CD1c-positive myeloid dendritic cell (primary cell): ENCODE data around the gene VWF.
A peak's percentile ranks its signal among the peaks of the same experiment; 100 is the strongest.

Experiments
- DNase-seq: peaks from one replicate; pipeline ENCODE4 v3.0.0-alpha.2; 2016; ENCODE audit errors: extremely low spot score

Gene VWF

GRCh38 chr12:6058481-6059161 is 65.8 kb downstream of the VWF start:
- no peak for DNase-seq

DNA sequence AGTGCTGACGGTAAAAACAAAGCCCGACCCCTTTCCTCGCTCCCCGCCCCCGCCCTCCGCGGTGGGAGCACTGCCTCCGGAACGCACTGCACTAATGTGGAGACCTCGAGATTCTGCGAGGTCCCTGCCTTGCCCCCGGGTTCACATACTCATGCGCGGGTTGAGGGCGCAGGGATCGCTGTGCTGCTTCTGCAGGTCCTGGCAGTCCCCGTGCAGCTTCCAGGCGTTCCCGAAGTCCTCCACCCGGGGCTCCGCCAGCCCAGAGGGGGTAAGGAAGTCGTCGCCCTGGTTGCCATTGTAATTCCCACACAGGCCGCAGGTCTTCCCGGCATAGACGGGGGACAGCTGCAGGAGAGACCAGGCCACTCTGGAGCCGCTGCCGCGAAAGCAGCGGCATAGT is 66.8 kb downstream of the VWF start:
- no peak for DNase-seq

- DNase-seq = no peak
These were observed 67.8 kb downstream of the VWF start for GRCh38 chr12:6056406-6057240.

- DNase-seq = no peak
These were observed 70.9 kb downstream of the VWF start for GRCh38 chr12:6053541-6053940.

DNA sequence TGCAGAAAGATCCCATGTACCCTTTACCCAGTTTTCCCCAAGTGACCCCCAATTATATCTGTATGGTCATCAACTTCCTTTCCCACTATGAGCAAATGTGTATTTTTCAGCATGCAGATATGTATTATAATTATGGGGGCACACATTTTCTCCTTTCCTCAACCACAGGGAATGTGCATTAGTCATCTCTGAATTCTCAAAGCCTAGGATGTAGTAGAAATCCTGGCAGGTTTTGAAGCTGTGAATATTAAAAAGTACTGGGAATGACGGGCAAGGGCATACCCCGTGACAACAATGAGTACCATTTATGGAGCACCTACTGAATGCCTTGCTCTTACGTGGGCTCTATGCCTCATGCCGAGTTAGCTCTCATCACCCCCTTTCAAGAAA is 71.5 kb downstream of the VWF start:
- no peak for DNase-seq

- no peak for DNase-seq
These were observed 72.1 kb downstream of the VWF start for GRCh38 chr12:6052206-6052939.

DNA sequence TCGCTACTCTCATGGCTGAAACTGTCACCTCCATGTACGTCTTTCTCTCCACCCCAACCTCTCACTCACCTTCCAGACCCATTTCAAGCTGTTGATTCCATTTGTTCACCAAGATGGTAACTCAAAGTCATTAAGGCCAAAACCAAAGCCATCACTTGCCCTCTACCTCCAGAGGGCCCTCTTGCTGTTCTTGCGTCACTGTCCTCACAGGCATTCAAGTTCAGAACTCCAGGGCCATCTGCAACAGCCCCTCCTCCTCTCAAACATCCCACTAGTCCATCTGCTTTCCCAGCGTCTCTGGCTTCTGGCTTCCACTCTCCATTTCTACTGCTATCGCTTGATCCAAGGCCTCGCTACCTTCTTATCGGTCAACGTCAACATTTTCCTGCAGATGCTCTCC is 74.5 kb downstream of the VWF start:
- DNase-seq = no peak

DNA sequence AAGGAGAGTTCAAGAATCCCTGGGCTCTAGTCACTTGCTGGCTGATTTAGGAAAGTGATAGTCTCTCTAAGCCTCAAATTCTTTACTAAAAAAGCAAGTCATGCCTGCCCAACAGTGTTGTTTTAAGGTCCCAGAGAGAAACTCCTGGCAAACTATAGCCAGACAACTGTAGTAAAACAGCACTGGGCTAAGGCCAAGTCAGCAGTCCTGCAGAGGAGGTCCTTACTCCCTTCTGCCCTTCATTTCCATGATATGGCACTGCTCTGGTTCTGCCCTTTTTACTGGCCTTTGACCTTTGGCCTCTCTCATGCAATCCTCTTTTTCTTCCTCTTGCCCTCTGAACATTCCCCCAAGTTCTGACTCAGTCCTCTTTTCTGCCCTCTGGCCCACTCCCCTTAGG is 74.9 kb downstream of the VWF start:
- no peak for DNase-seq

DNA sequence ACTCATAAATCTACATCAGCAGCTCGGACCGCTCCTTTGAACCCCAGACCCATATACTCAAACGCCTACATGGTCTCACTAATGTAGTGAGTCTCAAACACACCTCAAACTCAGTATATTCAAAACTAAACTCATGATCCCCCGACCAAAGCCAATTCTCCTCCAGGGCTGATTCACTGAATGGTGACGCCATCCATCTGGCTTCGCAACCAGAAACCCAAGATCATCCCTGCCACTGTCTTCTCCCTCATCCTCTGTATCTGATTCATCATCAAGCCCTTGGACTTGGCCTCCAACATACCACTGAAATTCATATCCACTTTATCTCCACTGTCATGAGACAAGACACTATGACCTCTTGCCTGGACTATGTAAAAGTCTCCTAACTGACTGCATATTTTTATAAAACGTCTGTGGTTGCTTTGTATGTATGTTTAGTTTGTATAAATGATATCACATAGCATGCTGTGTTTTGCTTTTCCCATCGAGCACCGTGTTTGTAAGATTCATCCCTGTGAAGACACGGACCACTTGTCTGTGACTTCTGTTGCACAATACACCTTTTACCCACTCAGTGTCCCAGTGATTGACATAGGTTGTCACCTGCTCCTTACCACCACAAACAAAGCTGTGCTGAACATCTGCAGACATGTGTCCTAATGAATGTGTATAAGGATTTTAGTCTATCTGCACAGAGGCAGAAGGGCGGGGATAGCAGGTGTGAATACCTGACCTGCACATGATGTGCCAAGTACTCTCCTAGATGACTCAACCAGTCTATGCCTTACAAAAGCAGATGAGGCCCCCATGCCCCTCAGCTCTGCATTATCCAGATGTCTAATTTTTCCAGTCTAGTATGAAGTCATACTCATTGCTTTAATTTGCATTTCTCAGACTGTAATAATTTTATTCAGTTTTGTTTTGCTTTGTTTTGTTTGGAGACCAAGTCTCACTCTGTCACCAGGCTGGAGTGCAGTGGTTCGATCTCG is 76.9 kb downstream of the VWF start:
- no peak for DNase-seq

DNA sequence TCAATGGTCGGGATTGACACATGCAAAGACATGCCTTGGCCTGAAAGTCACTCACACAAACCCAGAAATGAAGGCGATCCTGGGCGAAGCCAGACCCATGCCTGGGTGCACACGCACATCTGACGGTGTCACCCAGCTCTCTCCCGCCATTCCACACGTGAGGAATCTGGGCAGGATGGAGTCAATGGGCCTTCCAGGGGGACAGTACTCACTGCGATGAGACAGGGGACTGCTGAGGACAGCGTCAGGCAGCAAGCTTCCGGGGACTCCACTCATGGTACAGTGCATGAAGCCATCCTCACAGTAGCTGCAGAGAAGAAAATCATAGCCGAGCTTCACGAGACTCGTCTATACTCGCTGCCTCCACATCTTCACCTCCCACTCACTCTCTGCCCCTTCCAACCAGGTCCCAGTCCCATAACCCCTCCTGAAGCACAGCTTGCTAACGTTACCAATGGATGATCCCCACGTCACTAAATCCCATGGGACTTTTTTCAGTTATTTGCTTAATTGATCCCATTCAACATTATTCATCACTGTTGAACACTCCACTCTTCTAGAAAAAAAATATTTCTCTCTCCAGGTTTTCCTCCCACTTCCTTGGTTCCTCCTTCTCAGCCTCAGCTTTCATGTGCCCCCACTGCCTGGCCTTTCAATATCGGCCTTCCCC is 77.8 kb downstream of the VWF start:
- DNase-seq = no peak

DNA sequence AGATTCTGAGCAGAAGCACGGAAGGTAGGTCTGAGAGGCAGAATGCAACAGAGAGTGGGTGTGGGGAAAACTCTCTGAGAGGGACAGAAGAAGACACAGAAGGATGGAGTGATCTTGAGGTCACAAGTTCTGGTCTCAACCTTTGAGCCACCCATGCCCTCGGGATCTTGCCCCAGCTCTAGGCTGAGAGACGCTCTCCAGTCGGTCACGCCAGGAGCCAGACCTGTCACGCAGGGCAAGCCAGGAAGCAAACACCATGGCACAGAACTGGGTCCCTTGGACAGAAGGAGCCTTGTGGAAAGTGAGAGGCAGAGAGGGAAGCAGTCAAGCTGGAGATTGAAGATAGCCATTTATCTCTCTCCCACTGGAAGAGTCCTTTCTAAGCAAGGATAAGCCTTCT is 79.0 kb downstream of the VWF start:
- no peak for DNase-seq

GRCh38 chr12:6044082-6044481 is 80.4 kb downstream of the VWF start:
- no peak for DNase-seq

GRCh38 chr12:6042446-6042845 is 82.0 kb downstream of the VWF start:
- no peak for DNase-seq

GRCh38 chr12:6041891-6042290 is 82.6 kb downstream of the VWF start:
- no peak for DNase-seq

GRCh38 chr12:6040815-6041214 is 83.7 kb downstream of the VWF start:
- DNase-seq = no peak

DNA sequence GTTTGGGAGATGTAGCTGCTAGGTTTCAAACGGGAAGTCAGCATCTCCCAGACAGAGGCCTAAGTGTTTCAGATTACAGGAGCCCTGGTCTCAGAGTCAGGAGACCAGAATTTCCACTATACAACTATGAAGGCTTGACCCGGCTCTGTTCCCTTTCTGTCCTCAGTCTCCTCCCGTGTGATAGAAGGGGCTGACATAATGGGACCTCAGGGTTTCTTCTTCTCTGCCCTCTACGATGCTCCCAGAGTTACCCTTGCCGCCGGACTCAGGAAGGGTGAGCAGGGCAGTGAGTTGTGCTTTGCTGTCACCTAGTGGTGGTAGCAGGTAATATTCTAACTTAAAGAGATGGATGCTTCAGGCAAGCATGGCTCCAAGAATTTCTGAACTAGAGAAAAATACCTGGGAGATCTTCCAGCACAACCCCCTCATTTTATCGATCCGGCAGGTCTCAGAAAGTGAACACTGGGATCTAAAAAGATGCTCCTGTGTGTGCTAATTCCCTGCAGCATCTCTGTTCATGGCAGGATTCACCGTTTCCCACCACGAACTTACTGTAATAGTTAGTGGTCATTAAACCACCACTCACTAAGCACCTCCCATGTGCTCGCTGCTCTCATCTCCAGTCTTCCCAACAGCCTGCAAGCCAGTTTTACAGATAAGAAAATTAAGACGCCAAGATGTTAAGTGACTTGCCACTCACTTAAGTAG is 84.4 kb downstream of the VWF start:
- peak; percentile 68 for DNase-seq

DNA sequence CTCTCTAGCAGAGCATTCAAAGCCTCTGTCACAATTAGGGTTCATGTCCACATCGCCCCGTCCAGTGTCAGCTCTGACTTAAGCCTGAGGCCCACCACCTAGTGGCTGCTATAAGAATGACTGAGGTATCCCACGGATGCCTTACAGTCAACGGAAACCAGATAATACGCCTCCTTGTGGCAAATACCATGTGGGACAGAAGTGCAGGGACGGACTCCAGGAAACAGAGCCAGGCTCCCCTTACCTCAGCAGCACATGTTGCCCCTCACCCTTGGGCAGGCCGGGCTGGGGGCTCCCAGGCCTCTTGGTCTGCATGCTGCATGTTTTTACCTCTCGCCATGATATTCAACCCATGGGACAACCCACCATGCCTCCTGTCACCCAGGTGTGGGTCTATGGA is 86.3 kb downstream of the VWF start:
- peak; percentile 82 for DNase-seq

DNA sequence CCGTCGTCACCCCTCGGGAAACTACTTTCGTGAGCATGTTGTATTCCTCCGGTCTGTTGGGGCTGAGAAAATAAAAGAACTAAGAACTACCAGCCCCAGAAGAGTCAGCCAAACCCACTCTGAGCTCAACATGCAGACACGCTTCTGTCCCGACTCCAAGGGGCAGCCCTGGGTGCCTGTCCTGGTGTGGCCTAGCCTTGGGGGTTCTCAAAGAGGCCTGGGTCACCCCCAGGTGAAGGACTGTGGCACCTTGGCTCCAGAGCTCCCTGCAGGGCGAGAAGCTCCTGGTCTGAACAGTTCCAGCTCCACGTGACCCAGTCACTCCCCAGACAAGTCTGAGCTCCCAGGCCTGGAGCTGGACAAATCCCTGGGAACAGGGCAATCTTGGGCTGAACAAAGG is 87.0 kb downstream of the VWF start:
- no peak for DNase-seq

GRCh38 chr12:6036509-6036908 is 88.0 kb downstream of the VWF start:
- no peak for DNase-seq

- no peak for DNase-seq
These were observed 89.9 kb downstream of the VWF start for GRCh38 chr12:6034596-6034995.
